HG02840 (cell line): ENCODE data around the gene MED27.

Source experiments
- ATAC-seq: cut with Tn5 transposase; IDR thresholded peaks from one replicate; pipeline ENCODE4 v1.9.1; 2021; ENCODE audit warnings: mild to moderate bottlenecking, moderate library complexity, moderate number of reproducible peaks; ENCODE audit not compliant: unreplicated experiment, low FRiP score

Gene MED27, protein sequence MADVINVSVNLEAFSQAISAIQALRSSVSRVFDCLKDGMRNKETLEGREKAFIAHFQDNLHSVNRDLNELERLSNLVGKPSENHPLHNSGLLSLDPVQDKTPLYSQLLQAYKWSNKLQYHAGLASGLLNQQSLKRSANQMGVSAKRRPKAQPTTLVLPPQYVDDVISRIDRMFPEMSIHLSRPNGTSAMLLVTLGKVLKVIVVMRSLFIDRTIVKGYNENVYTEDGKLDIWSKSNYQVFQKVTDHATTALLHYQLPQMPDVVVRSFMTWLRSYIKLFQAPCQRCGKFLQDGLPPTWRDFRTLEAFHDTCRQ

GRCh38 chr9:132079391-132080091 is at the start of gene MED27:
TSS of gene MED27 (minus strand) at chr9:132079867. CDS start at chr9:132079844, 23 bp downstream.
- peak; percentile 94 for ATAC-seq

- ATAC-seq: no peak
Measured at GRCh38 chr9:132127888-132128534, 48.3 kb upstream of the MED27 start.

GRCh38 chr9:132126680-132127236 is 47.1 kb upstream of the MED27 start:
- no peak for ATAC-seq

GRCh38 chr9:132125944-132126679 is 46.4 kb upstream of the MED27 start:
- ATAC-seq: no peak

DNA sequence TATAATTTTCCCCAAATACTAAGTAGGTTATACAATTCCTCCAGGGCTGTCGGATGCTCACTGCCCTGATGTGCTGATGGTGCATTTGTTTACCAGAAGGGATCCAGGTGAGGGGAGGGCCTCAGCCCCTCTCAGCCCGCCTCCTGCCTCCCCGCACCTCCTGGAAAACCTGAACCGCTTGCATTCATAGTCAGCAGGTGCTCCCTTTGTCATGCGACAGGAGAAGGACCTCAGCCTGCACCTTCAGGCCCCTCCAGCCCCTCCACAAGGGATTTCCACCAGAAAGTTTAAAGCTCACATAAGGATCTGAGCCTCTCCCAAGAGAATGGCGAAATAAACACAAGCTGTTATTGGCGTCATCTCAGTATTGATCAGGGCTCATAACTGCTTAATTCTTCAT is 45.7 kb upstream of the MED27 start:
- no peak for ATAC-seq

- no peak for ATAC-seq
Measured at GRCh38 chr9:132124800-132125199, 45.1 kb upstream of the MED27 start.

DNA sequence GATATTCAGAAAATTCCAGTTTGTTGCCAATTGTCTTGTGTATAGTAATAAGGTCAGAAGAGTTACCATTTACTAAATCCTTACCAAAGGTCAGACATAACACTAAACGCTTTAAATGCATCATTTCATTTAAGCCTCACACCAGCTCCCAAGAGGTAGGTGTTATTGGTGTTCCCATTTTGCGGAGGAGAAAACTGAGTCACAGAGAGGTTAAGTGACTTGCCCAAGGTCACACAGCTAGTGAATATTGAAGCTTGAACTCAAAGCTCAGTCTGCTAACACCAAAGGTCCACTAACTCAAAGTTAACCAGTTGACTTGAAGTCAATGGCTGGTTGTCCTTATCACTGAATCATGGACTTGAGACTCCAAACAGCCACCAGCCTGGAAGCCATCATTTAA is 41.4 kb upstream of the MED27 start:
- no peak for ATAC-seq

DNA sequence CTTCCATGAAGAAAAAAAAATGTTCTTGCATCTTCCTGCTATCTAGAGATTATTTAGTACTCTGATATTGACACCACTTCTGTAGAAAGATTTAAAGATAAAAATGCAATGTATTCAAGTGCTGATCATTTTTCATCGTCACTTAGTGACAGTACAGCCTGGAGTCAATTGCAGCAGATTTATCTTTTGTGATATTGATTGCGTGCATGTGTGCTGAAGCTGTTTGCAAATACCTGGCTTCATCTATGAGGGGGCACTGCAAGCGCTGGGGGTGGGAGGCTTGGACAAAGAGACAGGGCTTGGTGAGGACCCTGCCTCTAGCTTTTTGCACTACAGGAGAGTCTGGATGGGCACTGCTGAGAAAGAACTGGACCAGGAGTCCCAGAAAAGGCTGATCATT is 38.0 kb upstream of the MED27 start:
- ATAC-seq: no peak

GRCh38 chr9:132116583-132116982 is 36.9 kb upstream of the MED27 start:
- no peak for ATAC-seq

- ATAC-seq: no peak
Measured at GRCh38 chr9:132114102-132114707, 34.5 kb upstream of the MED27 start.

GRCh38 chr9:132109291-132109690 is 29.6 kb upstream of the MED27 start:
- no peak for ATAC-seq

DNA sequence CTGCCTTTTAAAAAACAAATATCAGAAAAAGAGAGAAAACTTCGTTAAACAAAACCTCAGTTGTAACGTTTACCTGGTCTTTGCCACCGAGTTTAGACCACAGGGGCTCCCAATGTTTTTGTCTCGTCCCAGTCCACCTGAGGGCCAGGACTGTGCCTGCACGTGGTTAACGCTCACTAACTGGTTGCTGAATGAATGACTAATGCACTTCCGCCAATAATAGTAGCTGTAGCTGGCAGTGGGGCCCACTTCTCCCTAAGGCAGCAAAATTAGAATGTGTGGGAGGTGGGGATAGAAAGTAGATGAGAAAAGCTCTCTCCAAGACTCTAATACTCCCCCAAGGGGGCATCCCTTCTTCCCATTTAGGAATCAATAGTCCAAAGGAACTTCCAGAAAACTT is 29.1 kb upstream of the MED27 start:
- no peak for ATAC-seq

DNA sequence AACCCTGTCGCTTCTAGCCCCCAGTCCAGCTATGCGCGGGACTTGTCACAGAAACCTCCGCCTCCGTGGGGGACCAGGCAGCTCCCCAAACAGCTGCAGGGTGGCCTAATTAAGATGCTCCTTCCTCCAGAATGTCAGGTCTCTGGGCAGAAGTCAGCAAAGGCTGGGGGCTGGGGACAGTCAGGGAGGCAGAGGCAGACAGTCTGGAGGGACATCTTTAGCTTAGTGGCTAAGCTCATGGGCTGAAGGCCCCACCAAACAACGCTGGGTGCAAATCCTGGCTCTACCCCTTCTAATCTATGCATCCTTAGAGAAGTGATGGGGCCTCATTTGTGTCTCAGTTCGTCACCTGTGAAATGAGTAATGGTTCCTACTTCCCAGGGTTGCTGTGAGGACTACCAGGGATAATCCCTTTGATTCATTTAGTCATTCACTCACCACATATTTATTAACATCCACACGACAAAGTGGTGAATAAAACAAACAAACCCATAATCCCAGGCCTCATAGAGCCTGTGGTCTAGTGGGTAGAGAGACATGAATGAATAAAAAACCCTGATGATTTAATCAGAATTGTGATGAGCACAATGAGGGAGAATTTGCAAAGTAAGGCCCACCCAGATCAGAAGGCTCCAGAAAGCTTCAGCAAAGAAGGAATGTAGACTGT is 20.2 kb upstream of the MED27 start:
- no peak for ATAC-seq

DNA sequence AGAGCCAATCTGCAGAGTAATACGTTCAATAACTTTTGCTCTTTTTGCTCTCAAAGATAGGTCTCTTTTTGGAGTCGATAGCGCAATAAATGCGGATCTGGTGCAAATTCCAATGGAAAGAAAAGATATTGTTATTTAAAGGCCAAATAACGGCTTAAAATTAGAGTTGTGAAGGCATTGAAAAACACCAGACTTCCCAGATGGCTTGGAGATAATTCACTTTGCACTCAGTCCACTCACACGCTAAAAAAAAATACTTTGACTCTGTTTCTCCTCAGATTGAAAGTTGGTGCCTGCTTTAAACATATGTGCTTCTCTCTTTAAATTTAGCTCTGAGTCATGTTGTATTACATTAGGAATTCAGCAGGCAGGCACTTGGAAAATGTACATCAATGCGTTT is 19.5 kb upstream of the MED27 start:
- no peak for ATAC-seq

DNA sequence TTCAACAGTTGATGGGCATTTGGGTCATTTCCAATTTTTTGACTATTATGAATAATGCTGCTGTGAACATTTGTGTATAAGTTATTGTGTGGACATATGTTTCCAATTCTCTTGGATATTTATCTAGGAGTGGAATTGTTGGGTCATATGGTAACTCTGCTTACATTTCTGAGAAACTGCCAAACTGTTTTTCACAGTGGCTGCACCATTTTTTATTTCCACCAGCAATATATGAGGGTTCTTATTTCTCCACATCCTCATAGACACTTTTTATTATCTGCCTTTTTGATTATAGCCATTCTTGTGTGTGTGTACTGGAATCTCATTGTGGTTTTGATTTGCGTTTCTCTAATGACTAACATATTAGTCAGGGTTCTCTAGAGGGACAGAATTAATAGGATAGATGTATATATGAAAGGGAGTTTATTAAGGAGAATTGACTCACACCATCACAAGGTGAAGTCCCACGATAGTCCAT is 14.7 kb upstream of the MED27 start:
- no peak for ATAC-seq

- no peak for ATAC-seq
Measured at GRCh38 chr9:132090771-132091170, 11.1 kb upstream of the MED27 start.

DNA sequence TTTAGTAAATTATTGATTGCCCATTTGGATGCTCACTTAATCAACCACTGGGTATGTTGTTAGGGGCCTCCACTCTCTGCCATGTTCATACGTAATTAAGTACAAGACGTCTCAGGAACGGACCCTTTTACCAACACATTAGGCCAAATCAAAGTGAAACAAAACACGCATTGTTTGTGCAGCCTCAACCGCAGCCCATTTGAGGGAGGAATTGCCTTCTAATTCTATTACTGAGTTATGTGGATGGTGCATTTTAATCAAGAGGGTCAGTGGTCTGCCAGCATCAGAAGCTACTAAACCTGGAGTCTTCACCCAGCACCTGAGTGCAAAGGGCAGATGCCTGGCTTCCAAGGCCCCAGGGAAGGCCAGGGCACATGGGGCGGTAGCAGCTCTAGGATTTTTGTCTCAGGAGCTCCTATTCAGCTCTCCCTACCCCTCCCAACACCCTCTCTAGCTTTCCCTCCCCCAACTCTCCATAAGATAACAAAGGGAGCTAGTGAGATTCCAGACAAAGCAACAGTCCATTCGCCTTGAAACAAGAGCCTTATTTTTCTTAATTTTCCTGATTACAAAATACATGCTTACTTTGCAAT is 7.9 kb upstream of the MED27 start:
- no peak for ATAC-seq

DNA sequence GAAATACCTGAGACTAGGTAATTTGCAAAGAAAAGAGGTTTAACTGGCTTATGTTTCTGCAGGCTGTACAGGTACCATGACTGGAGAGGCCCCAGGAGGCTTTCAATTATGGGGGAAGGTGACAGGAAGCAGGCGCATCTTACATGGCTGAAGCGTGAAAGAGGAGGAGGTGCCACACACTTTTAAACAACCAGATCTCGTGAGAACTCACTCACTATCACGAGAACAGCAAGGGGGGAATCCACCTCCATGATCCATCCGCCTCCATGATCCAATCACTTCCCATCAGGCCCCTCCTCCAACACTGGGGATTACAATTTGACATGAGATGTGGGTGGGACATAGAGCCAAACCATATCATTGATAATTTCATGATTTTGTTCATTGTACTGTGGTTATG is 2.5 kb upstream of the MED27 start:
- no peak for ATAC-seq

- ATAC-seq: no peak
Measured at GRCh38 chr9:132078699-132079356, 839 bp downstream of the MED27 start.
